Heart left ventricle (tissue), 13 donors: ENCODE data around the gene TRIM41.

Experiments
- POLR2A ChIP-seq, 2 donors: fragments of 450-650 bp; IDR thresholded peaks; one replicate each; pipeline ENCODE4 v1.6.1; 2017; ENCODE audit warnings: antibody characterized with exemption in 2 of 2, mild to moderate bottlenecking in 2 of 2, moderate library complexity in 2 of 2
- TF ChIP-seq, protein P1 (sequence below), 12 donors: fragments of 200-600 bp; sonication (generic) in 4 of 12; IDR thresholded peaks; one replicate each; pipeline versions ENCODE4 v1.5.0 to v1.8.0; 2018 to 2022; ENCODE audit warnings: antibody characterized with exemption in 12 of 12, mild to moderate bottlenecking in 5 of 12
- donor health status: ischemic (EF 13 %, LVEDD 7.1; RV severe dilation, severe dysfunction).
- donor health status: DM: no; HTN: yes; CAD: no.
- donor health status: DM: no; HTN: no; CAD: no.
- donor health status: ischemic (EF 25% LVEDD 6.9; RV normal size, moderate dysfunction).
- donor health status: ischemic (EF 25% LVEDD 5.7; RV mildly dilated, moderate dysfunction).
- donor health status: ischemic (EF 35%, LVEDD 5.7; RV mildly dilated, moderate dysfunction).
- donor health status: nonischemic (EF 11% LVEDD 7.7; RV severe dilation, severe dysfunction).
- donor health status: DM: yes; HTN: yes; CAD: no.
- donor health status: PGD.
- donor health status: ischemic (EF 29% LVEDD 5.4; RV normal size, mild dysfunction).
- donor health status: nonischemic (EF 23%, LVEDD 6.1; RV moderate dilation, normal function).

DNA sequence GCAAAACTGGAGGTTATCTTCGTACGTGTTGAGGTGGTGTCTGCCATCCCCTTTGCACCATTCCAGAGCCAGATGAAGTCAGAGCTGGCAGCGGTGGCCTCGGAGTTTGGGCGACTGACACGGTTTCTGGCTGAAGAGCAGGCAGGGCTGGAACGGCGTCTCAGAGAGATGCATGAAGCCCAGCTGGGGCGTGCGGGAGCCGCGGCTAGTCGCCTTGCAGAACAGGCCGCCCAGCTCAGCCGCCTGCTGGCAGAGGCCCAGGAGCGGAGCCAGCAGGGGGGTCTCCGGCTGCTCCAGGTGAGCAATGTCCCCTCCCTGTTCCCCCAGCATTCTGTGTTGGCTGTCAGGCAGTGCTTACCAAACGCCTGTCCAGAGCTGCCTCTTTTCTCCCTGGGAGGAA lies 9.5 kb downstream of the TRIM41 start:
- TF ChIP-seq, protein P1, sequence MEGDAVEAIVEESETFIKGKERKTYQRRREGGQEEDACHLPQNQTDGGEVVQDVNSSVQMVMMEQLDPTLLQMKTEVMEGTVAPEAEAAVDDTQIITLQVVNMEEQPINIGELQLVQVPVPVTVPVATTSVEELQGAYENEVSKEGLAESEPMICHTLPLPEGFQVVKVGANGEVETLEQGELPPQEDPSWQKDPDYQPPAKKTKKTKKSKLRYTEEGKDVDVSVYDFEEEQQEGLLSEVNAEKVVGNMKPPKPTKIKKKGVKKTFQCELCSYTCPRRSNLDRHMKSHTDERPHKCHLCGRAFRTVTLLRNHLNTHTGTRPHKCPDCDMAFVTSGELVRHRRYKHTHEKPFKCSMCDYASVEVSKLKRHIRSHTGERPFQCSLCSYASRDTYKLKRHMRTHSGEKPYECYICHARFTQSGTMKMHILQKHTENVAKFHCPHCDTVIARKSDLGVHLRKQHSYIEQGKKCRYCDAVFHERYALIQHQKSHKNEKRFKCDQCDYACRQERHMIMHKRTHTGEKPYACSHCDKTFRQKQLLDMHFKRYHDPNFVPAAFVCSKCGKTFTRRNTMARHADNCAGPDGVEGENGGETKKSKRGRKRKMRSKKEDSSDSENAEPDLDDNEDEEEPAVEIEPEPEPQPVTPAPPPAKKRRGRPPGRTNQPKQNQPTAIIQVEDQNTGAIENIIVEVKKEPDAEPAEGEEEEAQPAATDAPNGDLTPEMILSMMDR (IDR thresholded peaks at IDR 0.05): no peak
- TF ChIP-seq POLR2A (IDR thresholded peaks at IDR 0.05): no peak
